A673 (cell line): ENCODE measurements around the gene CRY2.

Source experiments
- CTCF ChIP-seq: fragments of 300-800, 200-600 bp; sonication (generic); conservative IDR thresholded peaks from 2 replicates; pipeline ENCODE4 v1.5.1; 2017; ENCODE audit warnings: low read depth, mild to moderate bottlenecking, antibody characterized with exemption, low read length, moderate library complexity, mixed read lengths
- EZH2 ChIP-seq: fragments of 200-600 bp; sonication (generic); IDR thresholded peaks from 2 replicates; pipeline ENCODE4 v1.6.1; 2017; ENCODE audit warnings: borderline replicate concordance, low read depth, mild to moderate bottlenecking, mixed read lengths, antibody characterized with exemption, low read length; ENCODE audit not compliant: poor library complexity, severe bottlenecking

GRCh38 chr11:45870706-45871105 is 23.4 kb downstream of the CRY2 start:
- TF ChIP-seq CTCF (no peak), EZH2 (no peak)
